Endometrial microvascular endothelial cells (primary cell): ENCODE data around the gene TEX261. TPM values are rescaled to one million over a fixed set of nuclear protein-coding genes. Genes with fewer than 3 reads are reported as not detected.
"Not testable (repeated sequence)": the region's sequence is repeated elsewhere in the genome, so short reads cannot be mapped to it uniquely, and the experiment has no call there.

Experiments used
- in situ Hi-C: cut with HindIII; loops from 2 replicates; pipeline ENCODE4 v1.10.0; 2017; ENCODE audit warnings: low sequenced_read_pairs, low pct_unique_long_range_greater_than_20kb; ENCODE audit errors: inconsistent ontology term
- total RNA-seq: library from RNA; depleted of rRNA; stranded (reverse); fragments of >200 nt; gene quantifications from one replicate; pipeline ENCODE4 v1.2.3, GENCODE V29; 2015; ENCODE audit errors: inconsistent ontology term

TEX261 gene
- total RNA-seq, result 88.5 TPM

GRCh38 chr2:70994699-70995425 is at the start of gene TEX261:
TEX261 (minus strand) TSS chr2:70994873; CDS start chr2:70994757, 116 bp downstream.
- in situ Hi-C loops, result no loop called here

GRCh38 chr2:71043531-71044407 is 49.1 kb upstream of the TEX261 start:
- in situ Hi-C loops, result no loop called here

- in situ Hi-C loops, result no loop called here
These were observed 47.6 kb upstream of the TEX261 start for GRCh38 chr2:71042287-71042686.

- in situ Hi-C loops, result not testable (repeated sequence)
These were observed 41.6 kb upstream of the TEX261 start for GRCh38 chr2:71036296-71036695.

DNA sequence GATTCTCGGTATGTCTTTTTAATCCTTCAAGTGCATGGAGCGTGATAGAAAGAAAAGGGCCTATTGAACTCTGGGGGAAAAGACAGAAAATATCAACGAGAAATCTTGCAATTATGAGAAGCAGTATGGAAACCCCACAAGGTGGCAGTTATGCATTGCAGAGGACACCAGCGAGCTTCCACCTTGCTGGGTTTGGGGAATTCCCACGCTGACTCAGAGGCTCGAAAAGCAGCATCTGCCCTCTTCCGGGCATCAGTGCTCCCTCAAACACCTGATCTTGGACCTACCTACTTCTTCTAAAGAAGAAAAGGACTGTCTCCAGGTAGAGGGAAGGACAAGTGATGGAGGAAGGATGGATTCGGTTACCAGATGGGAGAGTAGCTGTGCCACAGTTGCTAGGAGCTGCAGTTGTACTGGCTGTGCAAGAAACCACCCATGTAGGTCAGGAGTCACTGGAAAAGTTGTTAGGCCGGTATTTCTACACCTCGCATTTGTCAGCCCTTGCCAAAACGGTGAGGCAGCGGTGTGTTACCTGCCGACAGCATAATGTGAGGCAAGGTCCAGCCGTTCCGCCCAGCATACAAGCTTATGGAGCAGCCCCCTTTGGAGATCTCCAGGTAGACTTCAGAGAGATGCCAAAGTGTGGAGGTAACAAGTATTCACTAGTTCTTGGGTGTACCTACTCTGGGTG is 29.0 kb upstream of the TEX261 start:
- in situ Hi-C loops, result not testable (repeated sequence)

GRCh38 chr2:71021394-71021793 is 26.7 kb upstream of the TEX261 start:
- in situ Hi-C loops, result not testable (repeated sequence)

GRCh38 chr2:71019989-71020388 is 25.3 kb upstream of the TEX261 start:
- in situ Hi-C loops, result not testable (repeated sequence)

DNA sequence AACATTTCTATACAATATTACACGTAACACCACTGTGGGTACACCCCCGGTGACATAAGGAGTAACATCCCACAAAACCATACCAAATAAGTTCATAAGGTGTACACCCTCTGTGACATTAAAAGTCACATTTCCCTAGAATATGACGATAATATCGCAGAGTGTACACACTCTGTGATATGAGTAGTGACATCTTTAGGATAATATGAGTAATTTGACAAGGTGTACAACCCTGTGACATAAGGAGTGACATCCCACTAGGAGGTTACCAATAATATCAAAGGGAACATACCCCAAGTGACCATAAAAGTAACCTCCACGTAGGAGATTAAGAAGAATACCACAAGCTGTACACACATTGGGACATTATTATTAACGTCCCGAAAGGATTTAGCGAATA is 24.0 kb upstream of the TEX261 start:
- in situ Hi-C loops, result no loop called here

DNA sequence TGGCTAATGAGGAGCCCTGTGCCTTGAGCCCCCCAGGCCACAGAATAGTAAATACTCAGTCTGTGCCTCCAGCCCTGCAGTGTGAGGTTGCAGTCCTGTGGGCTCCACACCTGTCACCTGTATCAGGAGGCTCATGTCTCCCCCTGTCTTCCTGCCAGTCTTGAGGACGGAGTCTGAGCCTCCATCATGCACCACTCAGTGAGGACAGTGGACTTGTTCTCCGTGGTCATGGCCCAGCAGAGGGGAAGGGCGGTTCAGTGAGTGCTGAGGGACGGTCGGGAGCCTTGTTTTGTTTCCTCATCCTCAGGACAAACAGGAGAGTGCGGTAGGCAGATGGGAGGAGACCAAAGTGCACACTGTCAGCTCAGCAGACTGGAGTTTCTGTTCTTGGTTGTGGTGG is 17.1 kb upstream of the TEX261 start:
- in situ Hi-C loops, result not testable (repeated sequence)

DNA sequence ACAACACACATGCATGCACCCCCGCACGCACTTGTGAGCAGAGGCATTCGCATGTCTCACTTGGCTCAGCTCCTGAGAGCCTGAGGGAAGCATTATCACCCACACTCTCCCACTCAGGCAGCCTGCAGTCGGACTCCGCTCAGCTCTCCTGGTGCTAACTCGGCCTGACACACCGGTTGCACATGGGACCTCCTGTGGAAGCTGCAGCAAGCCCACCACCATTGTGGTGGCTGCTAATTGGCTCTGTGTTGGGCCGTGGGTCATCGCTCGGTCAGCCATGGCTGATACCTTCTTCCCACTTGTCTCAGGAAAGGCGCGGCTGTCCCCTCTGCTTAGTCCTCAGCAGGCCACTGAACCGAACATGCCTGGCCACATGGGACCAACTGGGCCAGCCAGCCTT is 13.7 kb upstream of the TEX261 start:
- in situ Hi-C loops, result no loop called here

DNA sequence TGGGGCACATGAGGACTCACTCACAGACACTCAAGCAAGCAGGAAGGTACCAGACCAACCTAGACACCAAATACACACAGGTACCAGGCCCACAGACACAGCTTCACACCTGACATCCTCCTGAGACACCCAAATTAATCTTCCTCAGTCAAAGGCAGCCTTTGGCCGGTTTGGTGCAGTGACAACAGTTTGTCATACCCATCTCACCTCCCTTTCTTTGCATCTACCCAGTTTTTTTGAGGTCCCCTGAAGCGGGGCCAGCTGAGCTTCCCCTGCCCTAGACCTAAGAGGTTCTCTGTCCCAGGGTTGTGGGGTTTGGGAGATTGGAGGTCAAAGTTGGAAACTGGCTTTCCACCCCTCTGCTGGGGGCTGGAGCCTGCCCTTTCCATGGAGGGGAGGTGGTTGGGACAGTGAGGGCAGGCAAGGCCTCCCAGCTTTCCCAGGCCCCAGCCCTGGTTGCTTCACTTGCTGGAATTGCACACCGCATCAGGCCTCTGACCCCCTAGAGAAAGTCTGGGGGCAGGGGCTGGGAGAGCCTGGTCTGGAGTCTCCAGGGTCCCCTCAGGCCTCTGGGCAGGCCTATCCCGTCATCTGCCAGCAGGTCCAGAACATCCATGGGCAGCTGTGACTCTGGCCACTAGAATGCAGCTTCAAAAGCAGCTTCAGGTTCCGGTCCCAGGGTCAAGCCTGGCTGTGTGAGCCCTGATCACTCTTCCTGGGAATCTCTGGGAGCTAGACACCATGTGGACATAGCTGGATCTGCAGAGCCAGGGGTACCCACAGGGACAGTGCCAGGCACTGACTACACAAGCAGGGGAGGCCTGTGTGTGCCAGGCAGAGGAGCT is 12.5 kb upstream of the TEX261 start:
- in situ Hi-C loops, result no loop called here

GRCh38 chr2:71006323-71006722 is 11.7 kb upstream of the TEX261 start:
- in situ Hi-C loops, result no loop called here

- in situ Hi-C loops, result no loop called here
These were observed 10.9 kb upstream of the TEX261 start for GRCh38 chr2:71005271-71006202.

GRCh38 chr2:71004857-71005256 is 10.2 kb upstream of the TEX261 start:
- in situ Hi-C loops, result no loop called here

- in situ Hi-C loops, result no loop called here
These were observed 9.5 kb upstream of the TEX261 start for GRCh38 chr2:71003966-71004755.

GRCh38 chr2:71003396-71003795 is 8.7 kb upstream of the TEX261 start:
- in situ Hi-C loops, result no loop called here

DNA sequence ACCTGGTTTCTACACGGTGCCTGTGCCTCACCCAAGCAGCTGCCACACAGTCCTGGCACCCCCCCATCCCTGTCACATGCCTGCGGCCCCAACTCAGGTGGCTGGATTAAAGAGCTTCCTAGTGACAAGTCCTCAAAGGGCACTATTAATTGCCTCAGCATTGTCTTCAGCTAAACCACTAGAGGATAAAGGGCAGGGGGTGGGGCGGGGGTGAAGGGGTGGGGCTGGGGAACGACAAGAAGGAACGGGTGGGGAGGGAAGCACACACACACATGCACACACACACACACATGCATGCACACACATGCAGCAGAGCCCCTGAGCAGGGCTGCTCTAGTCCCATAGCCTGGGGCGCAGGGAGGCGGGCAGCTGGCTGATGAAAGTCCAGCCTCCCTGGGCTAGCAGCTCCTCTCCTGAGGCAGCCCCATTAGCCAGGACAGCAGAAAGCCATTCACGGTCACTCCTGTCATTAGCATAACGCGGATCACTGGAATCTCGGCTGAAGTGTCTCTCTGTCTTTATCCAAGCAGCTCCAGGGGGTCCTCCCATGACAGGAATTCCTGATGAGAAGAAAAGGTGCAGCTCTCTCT is 7.4 kb upstream of the TEX261 start:
- in situ Hi-C loops, result no loop called here
